ENCODE measurements around the gene CBX4. TPM values are rescaled to one million over a fixed set of nuclear protein-coding genes. Genes with fewer than 3 reads are reported as not detected.

The CBX4 gene
- polyA plus RNA-seq, 1 of the 3 experiments (the other 2 are of a cell fraction): 21.9 TPM

DNA sequence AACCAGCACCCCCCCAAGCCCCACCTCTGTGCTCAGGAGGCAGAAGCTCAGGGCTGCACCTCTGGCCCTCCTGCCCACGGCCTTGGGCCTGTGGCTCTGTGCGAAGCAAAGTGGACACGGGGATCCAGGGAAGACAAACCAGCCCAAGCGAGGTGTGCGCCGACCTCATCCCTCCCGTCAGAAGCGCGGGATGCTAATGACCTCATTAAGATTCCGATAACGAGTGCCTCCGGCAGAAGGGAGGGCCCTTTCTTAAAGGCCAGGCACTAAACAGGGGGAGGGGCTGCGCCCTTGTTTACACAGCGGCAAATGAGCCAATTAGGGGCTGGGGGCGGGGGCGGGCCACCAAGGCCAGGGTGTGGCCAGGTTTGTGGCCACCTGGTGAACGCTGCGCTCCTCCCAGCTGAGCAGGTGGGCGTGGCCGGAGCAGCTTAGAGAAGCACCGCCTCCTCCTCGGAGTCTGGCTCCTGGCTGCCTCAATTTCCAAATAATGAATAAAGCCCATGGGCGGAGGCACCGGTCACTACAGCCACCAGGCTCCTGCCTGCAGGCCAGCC lies 3.2 kb downstream of the CBX4 start (continued):
- TF ChIP-seq, protein P1, sequence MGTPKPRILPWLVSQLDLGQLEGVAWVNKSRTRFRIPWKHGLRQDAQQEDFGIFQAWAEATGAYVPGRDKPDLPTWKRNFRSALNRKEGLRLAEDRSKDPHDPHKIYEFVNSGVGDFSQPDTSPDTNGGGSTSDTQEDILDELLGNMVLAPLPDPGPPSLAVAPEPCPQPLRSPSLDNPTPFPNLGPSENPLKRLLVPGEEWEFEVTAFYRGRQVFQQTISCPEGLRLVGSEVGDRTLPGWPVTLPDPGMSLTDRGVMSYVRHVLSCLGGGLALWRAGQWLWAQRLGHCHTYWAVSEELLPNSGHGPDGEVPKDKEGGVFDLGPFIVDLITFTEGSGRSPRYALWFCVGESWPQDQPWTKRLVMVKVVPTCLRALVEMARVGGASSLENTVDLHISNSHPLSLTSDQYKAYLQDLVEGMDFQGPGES (IDR thresholded peaks at IDR 0.05; ENCODE audit: low read depth, low read length): no peak
- no peak for TF ChIP-seq POLR2AphosphoS5 (IDR thresholded peaks at IDR 0.05; ENCODE audit: low read depth, low read length)
- TF ChIP-seq NFIC (IDR thresholded peaks at IDR 0.05; ENCODE audit: borderline replicate concordance): no peak
- no peak for TF ChIP-seq TEAD4 (IDR thresholded peaks at IDR 0.05; ENCODE audit: borderline replicate concordance, insufficient read depth)
- no peak for TF ChIP-seq YY1 (IDR thresholded peaks at IDR 0.05; ENCODE audit: low read depth)
- TF ChIP-seq, protein P2, sequence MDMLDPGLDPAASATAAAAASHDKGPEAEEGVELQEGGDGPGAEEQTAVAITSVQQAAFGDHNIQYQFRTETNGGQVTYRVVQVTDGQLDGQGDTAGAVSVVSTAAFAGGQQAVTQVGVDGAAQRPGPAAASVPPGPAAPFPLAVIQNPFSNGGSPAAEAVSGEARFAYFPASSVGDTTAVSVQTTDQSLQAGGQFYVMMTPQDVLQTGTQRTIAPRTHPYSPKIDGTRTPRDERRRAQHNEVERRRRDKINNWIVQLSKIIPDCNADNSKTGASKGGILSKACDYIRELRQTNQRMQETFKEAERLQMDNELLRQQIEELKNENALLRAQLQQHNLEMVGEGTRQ (IDR thresholded peaks at IDR 0.05; ENCODE audit: borderline replicate concordance, low read depth, low read length): no peak
- TF ChIP-seq, protein P3, sequence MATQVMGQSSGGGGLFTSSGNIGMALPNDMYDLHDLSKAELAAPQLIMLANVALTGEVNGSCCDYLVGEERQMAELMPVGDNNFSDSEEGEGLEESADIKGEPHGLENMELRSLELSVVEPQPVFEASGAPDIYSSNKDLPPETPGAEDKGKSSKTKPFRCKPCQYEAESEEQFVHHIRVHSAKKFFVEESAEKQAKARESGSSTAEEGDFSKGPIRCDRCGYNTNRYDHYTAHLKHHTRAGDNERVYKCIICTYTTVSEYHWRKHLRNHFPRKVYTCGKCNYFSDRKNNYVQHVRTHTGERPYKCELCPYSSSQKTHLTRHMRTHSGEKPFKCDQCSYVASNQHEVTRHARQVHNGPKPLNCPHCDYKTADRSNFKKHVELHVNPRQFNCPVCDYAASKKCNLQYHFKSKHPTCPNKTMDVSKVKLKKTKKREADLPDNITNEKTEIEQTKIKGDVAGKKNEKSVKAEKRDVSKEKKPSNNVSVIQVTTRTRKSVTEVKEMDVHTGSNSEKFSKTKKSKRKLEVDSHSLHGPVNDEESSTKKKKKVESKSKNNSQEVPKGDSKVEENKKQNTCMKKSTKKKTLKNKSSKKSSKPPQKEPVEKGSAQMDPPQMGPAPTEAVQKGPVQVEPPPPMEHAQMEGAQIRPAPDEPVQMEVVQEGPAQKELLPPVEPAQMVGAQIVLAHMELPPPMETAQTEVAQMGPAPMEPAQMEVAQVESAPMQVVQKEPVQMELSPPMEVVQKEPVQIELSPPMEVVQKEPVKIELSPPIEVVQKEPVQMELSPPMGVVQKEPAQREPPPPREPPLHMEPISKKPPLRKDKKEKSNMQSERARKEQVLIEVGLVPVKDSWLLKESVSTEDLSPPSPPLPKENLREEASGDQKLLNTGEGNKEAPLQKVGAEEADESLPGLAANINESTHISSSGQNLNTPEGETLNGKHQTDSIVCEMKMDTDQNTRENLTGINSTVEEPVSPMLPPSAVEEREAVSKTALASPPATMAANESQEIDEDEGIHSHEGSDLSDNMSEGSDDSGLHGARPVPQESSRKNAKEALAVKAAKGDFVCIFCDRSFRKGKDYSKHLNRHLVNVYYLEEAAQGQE (IDR thresholded peaks at IDR 0.05; ENCODE audit: low read depth, low read length): no peak
- no peak for TF ChIP-seq TCF12 (IDR thresholded peaks at IDR 0.05)

DNA sequence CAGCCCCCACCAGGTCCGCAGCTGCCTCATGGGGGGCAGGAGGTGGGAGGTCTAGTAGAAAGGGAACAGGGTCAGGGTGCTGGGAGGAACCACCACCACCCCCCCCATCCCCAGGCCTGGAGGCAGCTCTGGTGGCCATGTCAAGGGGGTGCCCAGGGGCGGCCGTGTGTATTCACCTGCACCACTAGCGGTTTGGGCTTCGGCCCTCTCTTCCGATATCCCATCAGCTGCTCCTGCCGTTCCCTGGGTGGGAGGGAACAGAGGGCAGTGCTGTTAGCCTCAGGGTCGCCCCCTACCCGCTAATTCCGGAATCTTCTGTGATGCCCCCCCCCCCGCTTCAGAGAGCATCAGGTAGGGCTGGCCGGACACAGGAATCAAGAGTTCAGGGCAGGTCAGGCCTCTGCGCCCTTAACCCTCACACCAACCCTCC lies 3.8 kb downstream of the CBX4 start:
- H3K9me3 ChIP-seq: no peaks in the 10 kb centered on the region
- H3K27ac ChIP-seq (ENCODE audit: low read depth in 2 of 2, low read length in 1 of 2): no peak overlapping the region; a peak in 1 of 4 replicates
- H3K9me2 ChIP-seq: no peaks in the 10 kb centered on the region
- no peak overlapping the region for H2AFZ ChIP-seq (ENCODE audit: low read depth)
- 91% methylated on average over 11 of the region's 13 CpGs for WGBS (ENCODE audit: low lambda C conversion rate)
- H3K4me2 ChIP-seq: no peak overlapping the region
- ChIA-PET CTCF (interaction anchor here (0.6 to 4.8 kb wide), 34 partner anchors 7 to 247 kb away, joined by 3 to 62 read pairs (median 4); partner anchors contain the start of genes CBX2 and CBX8), POLR2A (interaction anchor here (0.9 kb wide), 1 partner anchor 24 kb away, joined by 3 read pairs; no protein-coding TSS in a partner anchor)
- H3K79me2 ChIP-seq (ENCODE audit: insufficient read depth): peaks cover 36% of the 10 kb centered on the region
- peak; percentile 65 for DNase-seq
- peaks cover 15 to 28% of the 10 kb centered on the region in 2 experiments for H3K36me3 ChIP-seq (replicated peaks in 1 of 2; ENCODE audit: control insufficient read depth in 1 of 2, insufficient read depth in 2 of 2, low read length in 1 of 2)
- peaks cover 20 to 51% of the 10 kb centered on the region in 2 experiments for H3K4me1 ChIP-seq (ENCODE audit: control insufficient read depth in 1 of 2, insufficient read depth in 2 of 2, low read depth in 1 of 2, low read length in 1 of 2)
- no peak for TF ChIP-seq NRF1 (IDR thresholded peaks at IDR 0.05; ENCODE audit: low read depth, low read length)
- TF ChIP-seq TAF1 (IDR thresholded peaks at IDR 0.05; ENCODE audit: borderline replicate concordance, low read depth, low read length): no peak
- TF ChIP-seq, protein P3 (IDR thresholded peaks at IDR 0.05; ENCODE audit: low read depth, low read length): no peak
- no peak for TF ChIP-seq RAD21 (IDR thresholded peaks at IDR 0.05; ENCODE audit: low read length)
- TF ChIP-seq, protein P4, sequence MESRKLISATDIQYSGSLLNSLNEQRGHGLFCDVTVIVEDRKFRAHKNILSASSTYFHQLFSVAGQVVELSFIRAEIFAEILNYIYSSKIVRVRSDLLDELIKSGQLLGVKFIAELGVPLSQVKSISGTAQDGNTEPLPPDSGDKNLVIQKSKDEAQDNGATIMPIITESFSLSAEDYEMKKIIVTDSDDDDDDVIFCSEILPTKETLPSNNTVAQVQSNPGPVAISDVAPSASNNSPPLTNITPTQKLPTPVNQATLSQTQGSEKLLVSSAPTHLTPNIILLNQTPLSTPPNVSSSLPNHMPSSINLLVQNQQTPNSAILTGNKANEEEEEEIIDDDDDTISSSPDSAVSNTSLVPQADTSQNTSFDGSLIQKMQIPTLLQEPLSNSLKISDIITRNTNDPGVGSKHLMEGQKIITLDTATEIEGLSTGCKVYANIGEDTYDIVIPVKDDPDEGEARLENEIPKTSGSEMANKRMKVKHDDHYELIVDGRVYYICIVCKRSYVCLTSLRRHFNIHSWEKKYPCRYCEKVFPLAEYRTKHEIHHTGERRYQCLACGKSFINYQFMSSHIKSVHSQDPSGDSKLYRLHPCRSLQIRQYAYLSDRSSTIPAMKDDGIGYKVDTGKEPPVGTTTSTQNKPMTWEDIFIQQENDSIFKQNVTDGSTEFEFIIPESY (IDR thresholded peaks at IDR 0.05; ENCODE audit: borderline replicate concordance, low read depth): no peak
- TF ChIP-seq EP300 (IDR thresholded peaks at IDR 0.05; ENCODE audit: borderline replicate concordance in 1 of 2, low read depth in 1 of 2, low read length in 1 of 2): no peak
- no peak for TF ChIP-seq NFIC (IDR thresholded peaks at IDR 0.05; ENCODE audit: borderline replicate concordance)
- no peak for TF ChIP-seq SIN3A (IDR thresholded peaks at IDR 0.05; ENCODE audit: borderline replicate concordance, low read depth, low read length)
- TF ChIP-seq TCF12 (IDR thresholded peaks at IDR 0.05): no peak
- no peak for TF ChIP-seq FOSL2 (IDR thresholded peaks at IDR 0.05; ENCODE audit: borderline replicate concordance, low read depth)
- TF ChIP-seq, protein P2 (IDR thresholded peaks at IDR 0.05; ENCODE audit: borderline replicate concordance, low read depth, low read length): no peak
- TF ChIP-seq RCOR1 (IDR thresholded peaks at IDR 0.05; ENCODE audit: low read length): no peak
- H3F3A ChIP-seq (replicated peaks; ENCODE audit: insufficient read depth): peaks cover 23% of the 10 kb centered on the region
- peaks cover 46% of the 10 kb centered on the region for H4K20me1 ChIP-seq (ENCODE audit: insufficient read depth)
- no peak overlapping the region for H3K4me3 ChIP-seq (ENCODE audit: low read depth in 2 of 2, low read length in 1 of 2)
- H3K27me3 ChIP-seq (ENCODE audit: insufficient read depth): peaks cover 9% of the 10 kb centered on the region
- no peak overlapping the region for H3K9ac ChIP-seq

All from SK-N-SH (cell line).